Lower leg skin (tissue), 3 donors: ENCODE data around the gene PDE6B.

Experiments
- CTCF ChIP-seq, 3 donors: fragments of 450-650 bp; IDR thresholded peaks; one replicate each; pipeline ENCODE4 v1.5.1; 2016; ENCODE audit warnings: antibody characterized with exemption in 3 of 3, mild to moderate bottlenecking in 3 of 3, moderate library complexity in 2 of 3
- POLR2A ChIP-seq, 2 donors: fragments of 450-650 bp; IDR thresholded peaks; one replicate each; pipeline ENCODE4 v1.6.1; 2016 to 2017; ENCODE audit warnings: antibody characterized with exemption in 2 of 2, mild to moderate bottlenecking in 1 of 2, moderate library complexity in 1 of 2

GRCh38 chr4:708631-708933 is 83.2 kb downstream of the PDE6B start:
- TF ChIP-seq CTCF (IDR thresholded peaks at IDR 0.05) (no peak), POLR2A (IDR thresholded peaks at IDR 0.05) (no peak)
